SU-DHL-6 (cell line): ENCODE results near the gene TLR10.

Experiments
- CTCF ChIP-seq: fragments of 200-600 bp; sonication (generic); IDR thresholded peaks from one replicate; pipeline ENCODE4 v1.5.1; 2017; ENCODE audit warnings: antibody characterized with exemption, mild to moderate bottlenecking, low read length, moderate library complexity; ENCODE audit not compliant: insufficient read depth, poor library complexity, severe bottlenecking
- EZH2phosphoT487 ChIP-seq: fragments of 200-600 bp; sonication (generic), shearing (Covaris generic); conservative IDR thresholded peaks from 2 replicates; pipeline ENCODE4 v1.6.1; 2018; ENCODE audit warnings: mild to moderate bottlenecking, antibody characterized with exemption, low read length, moderate library complexity, mixed read lengths

DNA sequence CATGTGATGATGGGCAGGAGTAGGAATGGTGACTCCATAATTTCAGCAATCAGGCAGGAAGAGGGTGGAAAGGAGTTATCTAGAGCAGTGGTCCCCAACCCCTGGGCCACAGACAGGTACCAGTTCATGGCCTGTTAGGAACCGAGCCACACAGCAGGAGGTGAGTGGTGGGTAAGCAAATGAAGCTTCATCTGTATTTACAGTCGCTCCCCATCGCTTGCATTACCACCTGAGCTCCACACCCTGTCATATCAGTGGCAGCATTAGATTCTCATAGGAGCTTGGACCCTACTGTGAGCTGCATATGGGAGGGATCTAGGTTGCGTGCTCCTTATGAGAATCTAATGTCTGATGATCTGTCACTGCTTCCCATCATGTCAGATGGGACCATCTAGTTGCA lies 1.4 kb upstream of the TLR10 start:
- TF ChIP-seq CTCF (no peak), EZH2phosphoT487 (no peak)
